GM23338 (cell line): ENCODE measurements around the gene NPAS3. TPM values are rescaled to one million over a fixed set of nuclear protein-coding genes. Genes with fewer than 3 reads are reported as not detected.
A peak's percentile ranks its signal among the peaks of the same experiment; 100 is the strongest.

ENCODE experiments used
- ATAC-seq: fragments of 200-7000 bp; cut with Tn5 transposase; 3 replicates; pipeline ENCODE4 v1.9.1; 2020
- DNase-seq: peaks from one replicate; pipeline ENCODE4 v3.0.0-alpha.2; 2015; ENCODE audit warnings: low spot score
- H2AFZ ChIP-seq: fragments of 200-600 bp; sonication (generic); 2 replicates; pipeline ENCODE4 v1.8.0; 2016; ENCODE audit warnings: antibody characterized with exemption, mild to moderate bottlenecking, moderate library complexity
- H3F3A ChIP-seq: fragments of 200-600 bp; sonication (generic); replicated peaks from 2 replicates; pipeline ENCODE4 v1.8.0; 2017; ENCODE audit warnings: antibody characterized with exemption, mixed run types, low read depth
- H3K27ac ChIP-seq: fragments of 200-600 bp; sonication (generic); 2 replicates; pipeline ENCODE4 v1.6.1; 2016; ENCODE audit warnings: low read depth
- H3K27me3 ChIP-seq: fragments of 200-600 bp; sonication (generic); 2 replicates; pipeline ENCODE4 v1.8.0; 2016; ENCODE audit warnings: mild to moderate bottlenecking, mixed run types, moderate library complexity; ENCODE audit not compliant: insufficient read depth
- H3K36me3 ChIP-seq: fragments of 200-600 bp; sonication (generic); 2 replicates; pipeline ENCODE4 v1.8.0; 2016; ENCODE audit warnings: mild to moderate bottlenecking; ENCODE audit not compliant: insufficient read depth
- H3K4me1 ChIP-seq: fragments of 200-600 bp; sonication (generic); 2 replicates; pipeline ENCODE4 v1.8.0; 2016; ENCODE audit warnings: mild to moderate bottlenecking, moderate library complexity; ENCODE audit not compliant: insufficient read depth
- H3K4me2 ChIP-seq: fragments of 200-600 bp; sonication (generic); 2 replicates; pipeline ENCODE4 v1.7.1; 2017; ENCODE audit warnings: mixed run types
- H3K4me3 ChIP-seq: fragments of 200-600 bp; sonication (generic); 2 replicates; pipeline ENCODE4 v1.6.1; 2016; ENCODE audit warnings: mixed run types
- H3K79me2 ChIP-seq: fragments of 200-600 bp; sonication (generic); replicated peaks from 2 replicates; pipeline ENCODE4 v1.8.0; 2017; ENCODE audit warnings: mild to moderate bottlenecking; ENCODE audit not compliant: insufficient read depth
- H3K9me2 ChIP-seq: fragments of 200-600 bp; sonication (generic); 2 replicates; pipeline ENCODE4 v1.8.0; 2017; ENCODE audit not compliant: insufficient read depth
- H4K20me1 ChIP-seq: fragments of 200-600 bp; sonication (generic); replicated peaks from 2 replicates; pipeline ENCODE4 v1.8.0; 2017; ENCODE audit warnings: mild to moderate bottlenecking; ENCODE audit not compliant: insufficient read depth
- H3K27ac Mint-ChIP-seq: 2 replicates; pipeline ENCODE4 v1.8.0; 2020; ENCODE audit warnings: inconsistent platforms, mild to moderate bottlenecking, moderate library complexity, mixed read lengths
- H3K27me3 Mint-ChIP-seq: 3 replicates; pipeline ENCODE4 v1.8.0; 2022; ENCODE audit warnings: low read depth, mild to moderate bottlenecking, moderate library complexity, mixed read lengths, inconsistent platforms; ENCODE audit not compliant: insufficient read depth, poor library complexity
- H3K36me3 Mint-ChIP-seq: 3 replicates; pipeline ENCODE4 v1.8.0; 2021; ENCODE audit warnings: low read depth, mild to moderate bottlenecking, inconsistent platforms, moderate library complexity, mixed read lengths
- H3K4me1 Mint-ChIP-seq: 3 replicates; pipeline ENCODE4 v1.8.0; 2020; ENCODE audit warnings: mild to moderate bottlenecking, inconsistent platforms, mixed read lengths
- H3K4me3 Mint-ChIP-seq: 3 replicates; pipeline ENCODE4 v1.8.0; 2021; ENCODE audit warnings: moderate library complexity, mild to moderate bottlenecking, inconsistent platforms, mixed read lengths
- H3K9me3 Mint-ChIP-seq: 3 replicates; pipeline ENCODE4 v1.8.0; 2020; ENCODE audit warnings: moderate library complexity, mild to moderate bottlenecking, inconsistent platforms, mixed read lengths
- CREB1 ChIP-seq: fragments of 250-450 bp; sonication (Bioruptor Pico); IDR thresholded peaks from 2 replicates; pipeline ENCODE4 v1.5.0; 2020; ENCODE audit warnings: low read depth, mild to moderate bottlenecking, moderate library complexity
- ETS1 ChIP-seq: IDR thresholded peaks from 2 replicates; pipeline ENCODE4 v1.6.1; 2016; ENCODE audit warnings: antibody characterized with exemption
- EZH2phosphoT487 ChIP-seq: fragments of 200-600 bp; sonication (generic); IDR thresholded peaks from one replicate; pipeline ENCODE4 v1.8.1; 2018; ENCODE audit warnings: antibody characterized with exemption; ENCODE audit not compliant: unreplicated experiment
- POLR2AphosphoS5 ChIP-seq: IDR thresholded peaks from 2 replicates; pipeline ENCODE4 v1.6.1; 2016; ENCODE audit warnings: antibody characterized with exemption, low read depth
- STAT1 ChIP-seq: IDR thresholded peaks from one replicate; pipeline ENCODE4 v1.6.1; 2016; ENCODE audit warnings: antibody characterized with exemption; ENCODE audit not compliant: unreplicated experiment
- ZNF462 ChIP-seq: fragments of 250-450 bp; sonication (Bioruptor Pico); IDR thresholded peaks from 2 replicates; pipeline ENCODE4 v1.5.0; 2020; ENCODE audit warnings: mild to moderate bottlenecking, moderate library complexity
- polyA plus RNA-seq: library from polyadenylated mRNA; unstranded; fragments of >200 nt; fragmentation: Nextera tagmentation; extraction: Ambion mirVana; gene quantifications from 2 replicates; pipeline ENCODE4 v1.2.1, GENCODE V29; 2016
- total RNA-seq: library from RNA; depleted of rRNA; stranded (reverse); fragments of >200 nt; shearing (Covaris generic); gene quantifications from 2 replicates; pipeline ENCODE4 v1.2.3, GENCODE V29; 2014
- TF ChIP-seq, protein P1 (sequence below): IDR thresholded peaks from one replicate; pipeline ENCODE4 v1.6.1; 2018; ENCODE audit warnings: antibody characterized with exemption; ENCODE audit not compliant: unreplicated experiment

NPAS3 gene
- total and polyA plus RNA-seq, 2 experiments from 2014 or later, result 0.17 to 0.19 TPM

- TF ChIP-seq ETS1 (no peak), CREB1 (CRISPR knock-in tag) (no peak)
Observed at GRCh38 chr14:33835677-33836076, 897.0 kb downstream of the NPAS3 start (continued).

DNA sequence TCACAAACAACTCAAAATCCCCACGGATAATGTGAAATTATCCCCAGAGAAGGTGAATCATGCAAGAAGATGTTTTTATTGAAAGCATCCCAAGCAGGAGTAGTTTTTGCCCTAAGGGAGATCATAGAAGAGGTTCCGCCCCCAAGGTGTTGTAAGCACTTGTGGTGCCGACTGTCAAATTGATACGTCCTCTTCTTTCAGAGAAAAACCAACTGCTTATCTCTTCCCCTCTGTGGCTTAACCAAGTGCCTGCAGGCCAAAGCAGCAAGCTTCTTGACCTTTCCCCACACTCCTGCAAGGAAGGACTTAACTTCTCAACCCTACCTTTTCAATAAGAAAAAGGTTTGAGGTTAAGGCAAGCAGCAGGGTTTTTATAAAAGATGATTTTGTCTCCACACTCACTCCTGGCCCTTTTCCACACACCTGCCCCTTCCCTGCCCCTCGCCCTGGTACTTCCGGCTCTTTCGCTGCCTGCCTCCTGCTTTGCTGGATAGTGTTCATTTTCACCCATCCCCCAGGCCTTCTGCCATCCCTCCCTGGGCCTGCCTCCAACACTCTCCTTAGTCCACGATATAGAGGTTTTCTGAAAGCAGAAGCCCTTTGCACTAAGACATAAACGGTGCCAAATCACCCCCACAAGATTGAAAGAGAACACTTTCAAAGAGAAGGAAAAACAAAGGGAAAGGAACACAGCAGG, 897.7 kb downstream of the NPAS3 start:
- Histone ChIP-seq H3F3A (no peaks in the 10 kb centered on the region), H3K9me2 (no peaks in the 10 kb centered on the region; the same call in none of the 2 replicates), H2AFZ (no peak overlapping the region), H3K4me3 (0 out of 2 replicates have a peak overlapping the region, but pooled peaks have one; percentile 21), H3K27ac (no peak overlapping the region), H3K27me3 (no peaks in the 10 kb centered on the region), H3K4me1 (peaks cover 14% of the 10 kb centered on the region), H3K36me3 (no peaks in the 10 kb centered on the region), H3K79me2 (no peaks in the 10 kb centered on the region), H3K4me2 (peak overlapping the region; percentile 53; the same call in 1 of the 2 replicates), H4K20me1 (no peaks in the 10 kb centered on the region)
- no peak overlapping the region for H3K27ac Mint-ChIP-seq
- TF ChIP-seq, protein P1, sequence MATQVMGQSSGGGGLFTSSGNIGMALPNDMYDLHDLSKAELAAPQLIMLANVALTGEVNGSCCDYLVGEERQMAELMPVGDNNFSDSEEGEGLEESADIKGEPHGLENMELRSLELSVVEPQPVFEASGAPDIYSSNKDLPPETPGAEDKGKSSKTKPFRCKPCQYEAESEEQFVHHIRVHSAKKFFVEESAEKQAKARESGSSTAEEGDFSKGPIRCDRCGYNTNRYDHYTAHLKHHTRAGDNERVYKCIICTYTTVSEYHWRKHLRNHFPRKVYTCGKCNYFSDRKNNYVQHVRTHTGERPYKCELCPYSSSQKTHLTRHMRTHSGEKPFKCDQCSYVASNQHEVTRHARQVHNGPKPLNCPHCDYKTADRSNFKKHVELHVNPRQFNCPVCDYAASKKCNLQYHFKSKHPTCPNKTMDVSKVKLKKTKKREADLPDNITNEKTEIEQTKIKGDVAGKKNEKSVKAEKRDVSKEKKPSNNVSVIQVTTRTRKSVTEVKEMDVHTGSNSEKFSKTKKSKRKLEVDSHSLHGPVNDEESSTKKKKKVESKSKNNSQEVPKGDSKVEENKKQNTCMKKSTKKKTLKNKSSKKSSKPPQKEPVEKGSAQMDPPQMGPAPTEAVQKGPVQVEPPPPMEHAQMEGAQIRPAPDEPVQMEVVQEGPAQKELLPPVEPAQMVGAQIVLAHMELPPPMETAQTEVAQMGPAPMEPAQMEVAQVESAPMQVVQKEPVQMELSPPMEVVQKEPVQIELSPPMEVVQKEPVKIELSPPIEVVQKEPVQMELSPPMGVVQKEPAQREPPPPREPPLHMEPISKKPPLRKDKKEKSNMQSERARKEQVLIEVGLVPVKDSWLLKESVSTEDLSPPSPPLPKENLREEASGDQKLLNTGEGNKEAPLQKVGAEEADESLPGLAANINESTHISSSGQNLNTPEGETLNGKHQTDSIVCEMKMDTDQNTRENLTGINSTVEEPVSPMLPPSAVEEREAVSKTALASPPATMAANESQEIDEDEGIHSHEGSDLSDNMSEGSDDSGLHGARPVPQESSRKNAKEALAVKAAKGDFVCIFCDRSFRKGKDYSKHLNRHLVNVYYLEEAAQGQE, result no peak
- TF ChIP-seq ZNF462 (CRISPR knock-in tag) (no peak), EZH2phosphoT487 (no peak), POLR2AphosphoS5 (no peak), ETS1 (no peak), STAT1 (no peak)
- ATAC-seq (peak; percentile 50), DNase-seq (peak; percentile 15)
- H3K4me3 Mint-ChIP-seq, result no peak overlapping the region
- no peaks in the 10 kb centered on the region for H3K27me3 Mint-ChIP-seq
- peaks cover 4% of the 10 kb centered on the region; the same call in 2 of the 3 replicates for H3K9me3 Mint-ChIP-seq
- no peaks in the 10 kb centered on the region for H3K36me3 Mint-ChIP-seq
- peaks cover 6% of the 10 kb centered on the region for H3K4me1 Mint-ChIP-seq
